GM18858 (cell line): Measurements from ENCODE around the gene PRR20G.

Source experiments
- ATAC-seq: cut with Tn5 transposase; IDR thresholded peaks from one replicate; pipeline ENCODE4 v1.9.1; 2021; ENCODE audit not compliant: unreplicated experiment

Gene PRR20G

DNA sequence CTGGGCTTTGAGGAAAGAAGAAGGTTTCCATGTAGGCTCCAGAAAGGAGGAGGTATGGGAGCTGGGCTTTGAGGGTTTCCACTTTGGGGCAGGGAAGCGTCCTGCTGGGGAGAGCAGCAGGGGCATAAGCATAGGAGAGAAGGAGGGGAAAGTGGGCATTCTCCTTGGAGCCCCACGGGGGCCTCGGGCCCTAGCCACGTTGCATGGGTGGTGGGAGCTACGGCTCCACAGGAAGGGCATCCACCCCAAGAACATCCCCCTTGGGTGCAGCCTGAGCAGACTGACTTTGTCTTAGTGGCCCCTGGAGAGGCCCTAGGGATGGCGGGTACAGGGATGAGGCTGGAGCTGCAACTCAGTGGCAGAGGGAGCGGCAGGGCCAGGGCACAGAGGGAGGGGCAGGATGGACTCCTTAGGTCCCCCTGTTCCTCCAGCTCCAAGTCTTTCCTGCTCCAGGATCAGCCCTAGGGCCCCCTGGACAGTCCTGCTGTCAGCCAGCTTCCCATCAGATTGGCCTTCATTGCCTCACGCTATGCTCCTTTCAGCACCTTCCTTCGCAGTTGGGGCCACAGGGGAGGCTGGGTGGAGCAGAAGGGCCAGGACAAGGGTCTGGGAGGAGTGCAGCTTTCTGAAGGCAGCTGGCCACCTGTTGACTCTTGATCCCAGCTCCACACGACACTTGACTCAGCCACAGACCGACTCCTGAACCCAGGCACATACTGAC lies 22.9 kb downstream of the PRR20G start:
- no peak for ATAC-seq

DNA sequence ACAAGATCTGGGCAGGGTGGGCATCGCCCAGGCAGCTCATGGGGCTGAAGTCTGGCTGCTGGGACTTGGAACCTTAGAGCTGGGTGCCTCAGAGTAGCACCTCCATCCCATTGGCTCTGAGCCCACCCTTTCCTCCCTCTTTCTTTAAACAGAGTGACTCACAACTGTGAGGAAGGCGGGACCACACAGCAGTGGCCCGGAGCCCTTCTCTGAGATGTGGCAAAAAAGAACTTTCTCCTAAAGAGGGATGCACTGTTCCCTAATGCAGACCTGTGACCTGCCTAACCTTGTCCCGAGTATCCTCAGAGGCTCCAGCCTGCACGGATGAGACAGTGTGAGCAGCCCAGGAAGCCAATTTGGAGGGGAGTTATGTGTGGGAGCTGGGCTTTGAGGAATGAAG lies 23.6 kb downstream of the PRR20G start:
- no peak for ATAC-seq

GRCh38 chr3:127263586-127264231 lies 24.1 kb downstream of the PRR20G start:
- no peak for ATAC-seq

DNA sequence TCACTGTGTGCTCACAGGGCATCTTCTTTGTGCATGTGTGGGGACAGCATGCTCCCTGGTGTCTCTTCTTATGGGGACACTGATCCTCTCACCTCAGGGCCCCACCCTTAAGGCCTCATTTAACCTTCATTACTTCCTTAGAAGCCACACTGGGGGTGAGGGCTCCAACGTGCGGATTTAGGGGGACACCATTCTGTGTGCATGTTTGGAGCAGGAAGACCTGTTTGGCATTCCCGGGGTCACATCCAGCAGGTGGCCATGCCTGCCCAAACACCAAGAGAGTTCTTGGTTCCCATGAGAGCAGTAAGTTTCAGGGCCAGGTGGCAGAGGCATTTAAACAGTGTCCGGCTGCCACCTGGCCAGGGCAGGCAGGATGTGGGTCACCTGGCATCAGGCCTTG lies 24.8 kb downstream of the PRR20G start:
- ATAC-seq = no peak

GRCh38 chr3:127262533-127262932 lies 25.3 kb downstream of the PRR20G start:
- no peak for ATAC-seq

- ATAC-seq = no peak
Measured at GRCh38 chr3:127261925-127262324, 25.9 kb downstream of the PRR20G start.

- no peak for ATAC-seq
Measured at GRCh38 chr3:127260826-127261555, 26.9 kb downstream of the PRR20G start.

DNA sequence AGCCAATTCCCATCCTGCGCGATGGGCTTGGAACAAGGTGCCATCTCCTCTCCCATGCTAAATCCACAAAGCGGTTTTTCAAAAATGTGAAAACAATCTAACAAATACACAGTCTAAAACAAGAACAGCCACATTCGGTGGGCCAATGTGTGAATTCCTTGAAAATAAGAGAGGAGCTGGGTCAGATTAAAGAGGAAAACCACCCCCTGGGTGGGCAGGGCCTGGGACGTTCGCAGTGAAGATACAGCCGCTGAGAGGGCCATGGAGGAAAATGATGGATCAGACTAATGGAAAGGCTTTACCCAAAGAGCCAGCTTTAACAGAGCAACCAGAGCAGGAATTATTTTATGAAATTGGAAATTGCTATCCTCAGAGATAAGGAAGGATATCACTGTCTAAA lies 27.4 kb downstream of the PRR20G start:
- no peak for ATAC-seq

GRCh38 chr3:127259882-127260281 lies 28.0 kb downstream of the PRR20G start:
- ATAC-seq = no peak

- no peak for ATAC-seq
Measured at GRCh38 chr3:127258733-127259132, 29.1 kb downstream of the PRR20G start.

DNA sequence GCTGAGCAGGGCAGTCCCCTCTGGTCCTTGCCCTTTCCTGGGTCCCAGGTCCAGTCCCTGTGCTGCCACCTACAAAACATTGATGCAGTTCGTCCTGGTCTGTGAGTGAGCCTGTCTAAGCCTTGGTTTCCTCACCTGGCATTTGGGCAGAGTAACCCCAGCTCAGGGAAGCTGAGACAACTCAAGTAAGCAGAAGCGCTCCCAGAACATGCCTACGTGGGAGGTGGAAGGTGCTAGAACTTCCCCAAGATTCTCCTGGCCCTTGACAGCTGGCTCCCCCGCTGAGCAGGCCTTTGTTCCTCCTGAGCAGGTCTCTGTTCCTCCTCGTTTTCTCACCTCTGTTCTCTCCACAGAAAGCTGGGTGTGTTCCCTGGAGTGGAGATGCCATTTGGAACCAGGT lies 30.5 kb downstream of the PRR20G start:
- ATAC-seq = no peak

- ATAC-seq = no peak
Measured at GRCh38 chr3:127256733-127257271, 31.0 kb downstream of the PRR20G start.

GRCh38 chr3:127256138-127256537 lies 31.7 kb downstream of the PRR20G start:
- ATAC-seq = no peak

GRCh38 chr3:127255516-127255915 lies 32.3 kb downstream of the PRR20G start:
- ATAC-seq = no peak

DNA sequence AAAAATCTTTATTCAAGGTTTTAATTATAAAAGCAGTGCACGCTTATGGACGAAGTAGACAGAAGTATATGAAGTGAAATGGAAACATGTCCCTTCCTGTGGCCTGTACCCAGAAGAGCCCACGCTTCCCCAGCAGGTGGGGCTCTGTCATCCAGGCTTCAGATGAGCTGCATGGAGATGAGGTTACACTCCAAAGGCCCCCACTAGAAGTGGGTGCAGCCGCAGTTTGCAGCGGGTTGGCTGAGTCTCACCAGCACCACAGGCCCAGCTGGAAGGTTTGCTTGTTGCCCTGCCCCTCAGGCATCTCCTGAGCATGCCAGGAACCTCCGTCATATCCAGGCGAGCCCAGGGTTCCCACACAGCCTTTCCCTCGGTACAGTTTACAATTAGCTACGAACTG lies 33.1 kb downstream of the PRR20G start:
- ATAC-seq = no peak

DNA sequence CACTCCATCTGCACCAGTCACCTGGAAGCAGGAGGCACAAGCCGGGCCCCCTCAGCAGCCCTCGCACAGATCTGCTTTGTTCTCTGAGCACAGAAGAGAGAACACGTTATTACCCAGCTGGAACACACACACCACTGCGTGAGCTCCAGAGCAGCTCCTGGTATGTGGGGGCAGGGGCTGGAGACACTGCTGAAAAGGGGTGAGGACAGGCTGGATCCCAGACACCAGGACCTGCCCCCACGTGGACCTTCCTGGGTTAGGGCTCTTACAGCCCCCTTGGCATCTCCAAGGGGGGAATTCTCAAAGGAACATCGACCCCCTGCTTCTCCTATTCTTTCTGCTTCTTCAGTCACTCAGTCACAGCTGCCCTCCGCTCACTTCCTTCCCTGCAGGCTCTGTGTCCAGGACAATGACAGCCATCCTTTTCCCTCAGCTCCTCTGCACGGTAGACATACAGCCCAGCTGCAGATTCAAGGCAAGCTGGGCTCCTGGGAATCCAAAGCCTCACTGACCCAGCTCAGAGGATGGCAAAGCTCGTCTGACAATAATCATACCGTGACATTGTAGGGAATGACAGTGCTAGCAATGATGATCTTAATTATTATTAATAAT lies 33.7 kb downstream of the PRR20G start:
- ATAC-seq = no peak

- no peak for ATAC-seq
Measured at GRCh38 chr3:127253491-127253890, 34.4 kb downstream of the PRR20G start.

- ATAC-seq = no peak
Measured at GRCh38 chr3:127252446-127252845, 35.4 kb downstream of the PRR20G start.

DNA sequence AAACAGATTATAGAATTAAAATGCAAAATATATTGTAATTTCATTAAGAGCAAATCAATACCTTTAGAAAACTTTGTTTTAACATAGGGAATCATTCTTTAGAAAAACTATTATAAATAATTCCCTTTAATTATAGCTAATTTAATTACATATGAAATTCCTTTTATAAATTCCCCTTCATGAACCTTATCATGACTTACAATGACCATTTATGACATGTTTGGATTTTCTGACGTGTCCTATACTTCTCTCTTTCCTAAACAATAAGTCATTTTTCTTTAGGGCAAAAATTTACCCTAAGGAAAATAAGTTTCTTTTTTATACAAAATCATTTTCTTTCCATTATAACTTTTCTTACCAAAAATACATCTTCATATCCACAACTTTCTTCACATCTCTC lies 37.8 kb downstream of the PRR20G start:
- ATAC-seq = no peak

DNA sequence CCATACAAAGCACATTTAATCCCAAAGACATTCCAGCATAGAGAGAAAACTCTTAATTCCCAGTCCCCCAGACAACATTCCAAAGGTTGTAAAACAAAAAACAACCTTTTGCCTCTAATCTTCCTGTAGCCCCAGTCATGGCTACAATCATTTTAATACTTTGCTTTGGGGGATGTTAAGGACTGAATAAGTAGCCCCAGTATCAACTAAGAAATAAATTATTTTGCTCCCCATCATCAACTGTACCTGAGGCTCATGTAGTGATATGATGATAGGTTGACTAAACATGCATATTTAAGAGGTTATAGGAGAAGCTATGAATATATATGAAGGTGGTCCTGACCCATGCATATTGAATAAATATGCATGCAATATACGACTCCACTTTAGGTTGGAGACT lies 40.6 kb downstream of the PRR20G start:
- ATAC-seq = no peak

- ATAC-seq = no peak
Measured at GRCh38 chr3:127238602-127239001, 49.2 kb downstream of the PRR20G start.
